AG09309 (cell line): ENCODE measurements around the gene CECR2.
"Not testable (repeated sequence)": the region's sequence is repeated elsewhere in the genome, so short reads cannot be mapped to it uniquely, and the experiment has no call there.

Experiments
- DNase-seq: peaks from one replicate; pipeline ENCODE4 v3.0.0-alpha.2; 2010; ENCODE audit warnings: low read depth
- H3K4me3 ChIP-seq: 2 replicates; pipeline ENCODE4 v1.5.1; 2011; ENCODE audit warnings: mild to moderate bottlenecking, low read depth, low read length, moderate library complexity; ENCODE audit not compliant: control insufficient read depth
- TF ChIP-seq, protein P1 (sequence below): IDR thresholded peaks from 2 replicates; pipeline ENCODE4 v1.5.1; 2011; ENCODE audit warnings: mild to moderate bottlenecking, low read depth, low read length, inconsistent platforms; ENCODE audit not compliant: insufficient read depth, control insufficient read depth; ENCODE audit errors: missing control alignments

The CECR2 gene

DNA sequence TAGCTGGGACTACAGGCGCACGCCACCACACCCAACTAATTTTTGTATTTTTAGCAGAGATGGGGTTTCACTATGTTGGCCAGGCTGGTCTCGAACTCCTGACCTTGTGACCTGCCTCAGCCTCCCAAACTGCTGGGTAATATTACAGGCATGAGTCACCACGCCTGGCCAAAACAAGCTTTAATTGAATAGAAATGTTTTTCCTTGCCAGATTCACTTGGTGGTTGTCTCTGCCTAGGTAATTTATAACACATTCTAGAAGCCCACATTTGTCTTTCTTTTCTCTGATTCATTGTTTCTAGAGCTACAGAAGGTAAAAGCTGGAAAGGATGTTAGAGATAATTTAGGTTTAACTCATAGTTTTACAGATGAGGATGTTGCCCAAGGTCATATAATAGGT is 41.3 kb downstream of the CECR2 start:
- DNase-seq: no peak
- no peak overlapping the region for H3K4me3 ChIP-seq
- TF ChIP-seq, protein P1, sequence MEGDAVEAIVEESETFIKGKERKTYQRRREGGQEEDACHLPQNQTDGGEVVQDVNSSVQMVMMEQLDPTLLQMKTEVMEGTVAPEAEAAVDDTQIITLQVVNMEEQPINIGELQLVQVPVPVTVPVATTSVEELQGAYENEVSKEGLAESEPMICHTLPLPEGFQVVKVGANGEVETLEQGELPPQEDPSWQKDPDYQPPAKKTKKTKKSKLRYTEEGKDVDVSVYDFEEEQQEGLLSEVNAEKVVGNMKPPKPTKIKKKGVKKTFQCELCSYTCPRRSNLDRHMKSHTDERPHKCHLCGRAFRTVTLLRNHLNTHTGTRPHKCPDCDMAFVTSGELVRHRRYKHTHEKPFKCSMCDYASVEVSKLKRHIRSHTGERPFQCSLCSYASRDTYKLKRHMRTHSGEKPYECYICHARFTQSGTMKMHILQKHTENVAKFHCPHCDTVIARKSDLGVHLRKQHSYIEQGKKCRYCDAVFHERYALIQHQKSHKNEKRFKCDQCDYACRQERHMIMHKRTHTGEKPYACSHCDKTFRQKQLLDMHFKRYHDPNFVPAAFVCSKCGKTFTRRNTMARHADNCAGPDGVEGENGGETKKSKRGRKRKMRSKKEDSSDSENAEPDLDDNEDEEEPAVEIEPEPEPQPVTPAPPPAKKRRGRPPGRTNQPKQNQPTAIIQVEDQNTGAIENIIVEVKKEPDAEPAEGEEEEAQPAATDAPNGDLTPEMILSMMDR: no peak

DNA sequence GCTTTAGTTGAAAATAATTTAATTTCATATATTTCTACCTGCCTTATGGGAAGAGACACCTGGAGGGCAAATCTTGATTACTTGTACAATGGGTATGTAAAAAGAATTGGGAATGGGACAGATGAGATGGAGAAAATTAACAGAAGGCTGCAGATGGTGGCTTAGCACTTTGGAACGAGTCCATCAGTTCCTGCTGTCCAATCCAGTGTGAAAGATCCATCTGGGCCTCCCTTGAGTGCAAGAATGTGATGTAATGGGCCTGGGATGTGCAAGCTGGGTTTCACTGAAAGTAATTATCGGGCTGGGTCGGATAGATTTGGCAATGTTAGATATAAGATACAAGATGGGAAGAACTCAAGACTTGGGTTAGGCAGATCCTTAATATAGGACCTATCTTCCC is 42.0 kb downstream of the CECR2 start:
- no peak for DNase-seq
- TF ChIP-seq, protein P1: no peak
- H3K4me3 ChIP-seq: no peak overlapping the region

- no peak overlapping the region for H3K4me3 ChIP-seq
- TF ChIP-seq, protein P1: no peak
- DNase-seq: no peak
These were observed 43.0 kb downstream of the CECR2 start for GRCh38 chr22:17412232-17412631.

DNA sequence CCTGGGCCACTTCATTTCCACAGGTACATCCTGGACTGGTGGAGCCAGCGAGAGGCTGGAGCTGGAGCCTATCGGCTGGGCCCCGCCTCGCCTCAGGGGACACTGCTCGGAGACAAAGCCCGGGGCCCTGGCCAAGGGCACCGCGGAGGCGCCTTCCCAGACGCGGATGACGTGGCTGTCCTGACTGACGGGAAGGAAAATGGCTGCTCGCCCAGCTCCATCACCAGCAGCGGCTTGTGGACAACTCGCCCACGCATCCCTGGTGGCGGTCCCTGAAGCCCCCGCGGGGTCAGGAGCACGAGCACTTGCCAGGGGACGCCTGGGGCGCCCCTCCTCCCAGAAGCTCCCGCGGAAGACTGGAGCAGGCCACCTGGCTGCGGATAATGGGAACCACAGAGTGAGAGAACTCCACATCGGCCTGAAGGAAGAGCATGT is 49.6 kb downstream of the CECR2 start:
- TF ChIP-seq, protein P1: no peak
- no peak overlapping the region for H3K4me3 ChIP-seq

GRCh38 chr22:17419348-17419747 is 50.1 kb downstream of the CECR2 start:
- no peak overlapping the region for H3K4me3 ChIP-seq
- no peak for DNase-seq
- TF ChIP-seq, protein P1: no peak

More for the DNA sequence above, 49.6 kb downstream of the CECR2 start:
- no peak for DNase-seq

GRCh38 chr22:17422736-17423343 is 53.6 kb downstream of the CECR2 start:
- DNase-seq: no peak
- no peak overlapping the region for H3K4me3 ChIP-seq
- TF ChIP-seq, protein P1: no peak

DNA sequence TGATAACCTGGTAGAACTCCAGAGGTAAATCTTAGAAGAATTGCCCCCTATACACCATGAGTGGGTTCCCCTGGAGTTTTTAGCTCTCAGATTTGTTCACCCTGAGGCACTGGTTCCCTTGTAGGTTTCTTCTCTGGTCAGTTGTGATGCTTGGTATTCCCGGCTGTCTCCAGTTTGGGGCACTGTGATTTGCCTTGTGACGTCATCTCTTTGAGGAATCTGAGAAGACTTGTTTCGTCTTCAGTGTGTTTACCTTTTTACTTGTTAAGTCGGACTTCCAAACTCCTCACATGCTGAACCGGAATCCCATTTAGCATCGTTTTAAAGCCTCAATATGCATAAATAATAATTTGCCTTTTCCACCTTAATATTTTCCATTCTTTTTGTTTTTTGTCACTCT is 54.4 kb downstream of the CECR2 start:
- DNase-seq: no peak
- TF ChIP-seq, protein P1: no peak
- no peak overlapping the region for H3K4me3 ChIP-seq

DNA sequence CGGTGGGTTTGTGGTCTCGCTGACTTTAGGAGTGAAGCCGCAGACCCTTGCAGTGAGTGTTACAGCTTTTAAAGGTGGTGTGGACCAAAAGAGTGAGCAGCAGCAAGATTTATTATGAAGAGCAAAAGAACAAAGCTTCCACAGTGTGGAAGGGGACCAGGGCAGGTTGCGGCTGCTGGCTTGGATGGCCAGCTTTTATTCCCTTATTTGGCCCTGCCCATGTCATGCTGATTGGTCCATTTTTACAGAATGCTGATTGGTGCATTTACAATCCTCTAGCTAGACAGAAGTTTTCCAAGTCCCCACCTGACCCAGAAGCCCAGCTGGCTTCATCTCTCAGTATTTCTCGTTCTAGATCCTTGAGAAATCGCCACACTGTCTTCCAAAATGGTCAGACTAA is 58.3 kb downstream of the CECR2 start:
- not testable (repeated sequence) for DNase-seq, H3K4me3 ChIP-seq
